K562 (cell line): ENCODE results near the gene TTC9C. TPM values are rescaled to one million over a fixed set of nuclear protein-coding genes. Genes with fewer than 3 reads are reported as not detected.

Source experiments
- CREM ChIP-seq: IDR thresholded peaks from 2 replicates; pipeline ENCODE4 v1.6.1; 2014; ENCODE audit warnings: antibody characterized with exemption, low read depth
- E2F3 ChIP-seq: fragments of 250-450 bp; sonication (Bioruptor Pico); IDR thresholded peaks from 2 replicates; pipeline ENCODE4 v1.4.0; 2020; ENCODE audit warnings: mild to moderate bottlenecking
- HDAC3 ChIP-seq: fragments of 450-650 bp; IDR thresholded peaks from 2 replicates; pipeline ENCODE4 v1.6.1; 2018; ENCODE audit warnings: borderline replicate concordance, mild to moderate bottlenecking, moderate library complexity; ENCODE audit not compliant: partially characterized antibody
- HDGF ChIP-seq: fragments of 450-650 bp; IDR thresholded peaks from 2 replicates; pipeline ENCODE4 v1.6.1; 2016
- MTA1 ChIP-seq: fragments of 450-650 bp; IDR thresholded peaks from 2 replicates; pipeline ENCODE4 v1.6.1; 2017; ENCODE audit warnings: borderline replicate concordance
- NR1H2 ChIP-seq: sonication (generic); formaldehyde crosslinking; IDR thresholded peaks from 2 replicates; pipeline ENCODE4 v1.4.0; 2020; ENCODE audit warnings: mild to moderate bottlenecking, missing genetic modification reagents
- OTX1 ChIP-seq: fragments of 450-650 bp; formaldehyde crosslinking; IDR thresholded peaks from 2 replicates; pipeline ENCODE4 v1.4.0; 2022; ENCODE audit warnings: mild to moderate bottlenecking
- PHTF2 ChIP-seq: fragments of 250-450 bp; sonication (Bioruptor Pico); IDR thresholded peaks from 2 replicates; pipeline ENCODE4 v1.5.0; 2021; ENCODE audit warnings: mild to moderate bottlenecking
- TAF9B ChIP-seq: fragments of 450-650 bp; IDR thresholded peaks from 2 replicates; pipeline ENCODE4 v1.6.1; 2018; ENCODE audit warnings: mild to moderate bottlenecking; ENCODE audit not compliant: partially characterized antibody
- TBL1XR1 ChIP-seq, 2 experiments: IDR thresholded peaks; 2 replicates each; pipeline ENCODE4 v1.6.1; 2012; ENCODE audit warnings: improper control_type of control experiment in 2 of 2, low read length in 2 of 2, mild to moderate bottlenecking in 1 of 2
- ZFX ChIP-seq: sonication (generic); formaldehyde crosslinking; IDR thresholded peaks from 2 replicates; pipeline ENCODE4 v1.8.0; 2022; ENCODE audit warnings: mild to moderate bottlenecking, missing genetic modification reagents, moderate library complexity
- ZNF175 ChIP-seq: fragments of 200-800 bp; sonication (Bioruptor generic); IDR thresholded peaks from 2 replicates; pipeline ENCODE4 v1.6.1; 2016; ENCODE audit warnings: low read depth, mild to moderate bottlenecking, missing genetic modification characterization, missing compliant biosample characterization
- ZNF197 ChIP-seq: fragments of 200-800 bp; sonication (Bioruptor generic); IDR thresholded peaks from 2 replicates; pipeline ENCODE4 v1.6.1; 2016; ENCODE audit warnings: low read depth, missing genetic modification characterization, missing compliant biosample characterization
- ZNF263 ChIP-seq: sonication (generic); formaldehyde crosslinking; IDR thresholded peaks from 2 replicates; pipeline ENCODE4 v1.8.0; 2022; ENCODE audit warnings: mild to moderate bottlenecking, missing genetic modification reagents, borderline replicate concordance
- ZNF282 ChIP-seq: sonication (generic); formaldehyde crosslinking; IDR thresholded peaks from 2 replicates; pipeline ENCODE4 v1.8.1; 2023; ENCODE audit warnings: missing genetic modification reagents
- ZNF707 ChIP-seq: fragments of 250-450 bp; sonication (Bioruptor Pico); conservative IDR thresholded peaks from 2 replicates; pipeline ENCODE4 v1.8.0; 2022; ENCODE audit warnings: inconsistent platforms, mild to moderate bottlenecking, moderate library complexity
- ZNF717 ChIP-seq: fragments of 250-450 bp; sonication (Bioruptor Pico); IDR thresholded peaks from 2 replicates; pipeline ENCODE4 v1.5.0; 2021
- polyA plus RNA-seq, 8 experiments: library from polyadenylated mRNA; depleted of rRNA in 4 of 8; stranded (reverse) in 5 of 8; unstranded in 3 of 8; fragments of >200 nt; fragmentation: Nextera tagmentation in 2 of 8; fragmentation: Illumina TruSeq in 1 of 8; extraction: Ambion mirVana in 2 of 8; extraction: Trizol in 1 of 8; gene quantifications; 2 replicates each; pipeline versions ENCODE4 v1.2.1 to v1.2.3, GENCODE V29; 2011 to 2014; ENCODE audit warnings: inconsistent platforms in 1 of 8, missing spikeins in 1 of 8
- total RNA-seq, 7 experiments: library from RNA; depleted of rRNA in 6 of 7; stranded (reverse); fragments of >200 nt in 6 of 7; fragmentation: Illumina TruSeq in 2 of 7; extraction: Trizol in 2 of 7; gene quantifications; 2 replicates each; pipeline versions ENCODE4 v1.2.1 to v1.2.3, GENCODE V29; 2011 to 2021; ENCODE audit warnings: low replicate concordance in 1 of 7
- TF ChIP-seq, protein P1 (sequence below), 2 experiments: IDR thresholded peaks; 2 replicates each; pipeline ENCODE4 v1.6.1; 2012; ENCODE audit warnings: improper control_type of control experiment in 2 of 2, low read depth in 2 of 2, low read length in 2 of 2, borderline replicate concordance in 1 of 2
- TF ChIP-seq, protein P2 (sequence below), 2 experiments: fragments of 450-650 bp in 1 of 2; sonication (generic) in 1 of 2; formaldehyde crosslinking in 1 of 2; IDR thresholded peaks in 1 of 2; conservative IDR thresholded peaks in 1 of 2; 2 replicates each; pipeline versions ENCODE4 v1.6.1 to v1.8.1; 2016 to 2023; ENCODE audit warnings: mild to moderate bottlenecking in 2 of 2, moderate library complexity in 2 of 2, inconsistent platforms in 1 of 2, missing genetic modification reagents in 1 of 2
- TF ChIP-seq, protein P3 (sequence below): fragments of 450-650 bp; formaldehyde crosslinking; conservative IDR thresholded peaks from 2 replicates; pipeline ENCODE4 v1.4.0; 2022; ENCODE audit warnings: mild to moderate bottlenecking, missing genetic modification characterization
- TF ChIP-seq, protein P4 (sequence below): IDR thresholded peaks from 2 replicates; pipeline ENCODE4 v1.6.1; 2012; ENCODE audit warnings: low read depth, low read length, improper control_type of control experiment, borderline replicate concordance

The TTC9C gene
- total and polyA plus RNA-seq, 9 of the 15 experiments (the other 6 are each of a cell fraction or from before 2014, with no cell fraction given): 32.8 to 59.0 (median 37.1) TPM

DNA sequence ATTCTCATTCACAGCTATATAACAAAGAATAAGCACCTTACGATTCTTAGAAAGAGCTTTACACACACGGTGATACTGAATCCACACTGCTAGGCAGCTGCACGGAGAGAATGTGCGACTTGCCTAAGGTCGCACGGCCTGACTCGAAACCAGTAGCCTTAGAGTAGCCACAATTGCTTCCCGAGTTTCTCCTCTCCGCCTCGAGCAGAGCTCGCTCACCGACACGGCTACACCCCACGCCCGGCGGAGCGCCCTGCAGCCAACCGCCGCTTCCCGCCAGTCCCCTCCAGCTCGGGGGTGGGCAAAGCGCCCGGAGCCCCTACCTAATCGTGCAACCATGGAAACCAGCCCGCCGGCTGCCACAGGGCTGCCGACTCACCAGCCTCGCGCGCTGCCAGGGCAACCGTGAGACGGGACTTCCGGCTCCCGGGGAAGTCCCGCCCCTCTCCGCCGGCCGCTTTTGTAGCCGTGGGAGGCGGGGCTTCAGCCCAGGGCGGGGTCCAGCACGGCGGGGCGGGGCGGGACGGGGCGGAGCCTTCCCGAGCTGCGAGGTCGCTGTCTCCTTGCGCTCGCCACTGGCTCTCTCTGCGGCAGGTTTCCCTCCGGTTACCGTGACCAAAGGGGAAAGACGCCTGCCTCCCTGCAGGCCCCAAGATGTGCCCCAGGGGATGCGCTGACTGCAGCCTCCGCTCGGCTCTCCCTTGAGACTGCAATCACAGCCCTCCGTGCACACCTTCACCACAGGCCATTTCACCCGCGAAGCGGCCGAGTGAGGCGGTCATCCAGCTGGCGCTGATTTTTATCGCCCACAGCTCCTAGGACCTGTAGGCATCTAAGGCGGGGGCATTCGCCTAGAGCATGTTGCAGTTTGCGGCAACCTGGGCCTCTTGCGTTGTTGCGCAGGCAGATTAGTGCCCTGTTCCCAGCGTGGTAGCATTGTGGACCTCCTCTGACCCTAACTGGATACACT, 22.1 kb upstream of the TTC9C start (continued):
- TF ChIP-seq, protein P1, sequence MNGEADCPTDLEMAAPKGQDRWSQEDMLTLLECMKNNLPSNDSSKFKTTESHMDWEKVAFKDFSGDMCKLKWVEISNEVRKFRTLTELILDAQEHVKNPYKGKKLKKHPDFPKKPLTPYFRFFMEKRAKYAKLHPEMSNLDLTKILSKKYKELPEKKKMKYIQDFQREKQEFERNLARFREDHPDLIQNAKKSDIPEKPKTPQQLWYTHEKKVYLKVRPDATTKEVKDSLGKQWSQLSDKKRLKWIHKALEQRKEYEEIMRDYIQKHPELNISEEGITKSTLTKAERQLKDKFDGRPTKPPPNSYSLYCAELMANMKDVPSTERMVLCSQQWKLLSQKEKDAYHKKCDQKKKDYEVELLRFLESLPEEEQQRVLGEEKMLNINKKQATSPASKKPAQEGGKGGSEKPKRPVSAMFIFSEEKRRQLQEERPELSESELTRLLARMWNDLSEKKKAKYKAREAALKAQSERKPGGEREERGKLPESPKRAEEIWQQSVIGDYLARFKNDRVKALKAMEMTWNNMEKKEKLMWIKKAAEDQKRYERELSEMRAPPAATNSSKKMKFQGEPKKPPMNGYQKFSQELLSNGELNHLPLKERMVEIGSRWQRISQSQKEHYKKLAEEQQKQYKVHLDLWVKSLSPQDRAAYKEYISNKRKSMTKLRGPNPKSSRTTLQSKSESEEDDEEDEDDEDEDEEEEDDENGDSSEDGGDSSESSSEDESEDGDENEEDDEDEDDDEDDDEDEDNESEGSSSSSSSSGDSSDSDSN (IDR thresholded peaks at IDR 0.05; ENCODE audit: borderline replicate concordance in 1 of 2, low read depth in 2 of 2, low read length in 2 of 2): no peak
- TF ChIP-seq NR1H2 (CRISPR knock-in tag) (peak; percentile 0; the same call in 1 of the 2 replicates), ZNF282 (CRISPR knock-in tag) (no peak), PHTF2 (CRISPR knock-in tag) (no peak), ZNF175 (CRISPR knock-in tag) (no peak), ZNF197 (CRISPR knock-in tag) (no peak), ZNF263 (CRISPR knock-in tag) (peak; percentile 60; the same call in 1 of the 2 replicates), HDAC3 (no peak), HDGF (no peak), ZNF717 (peak; percentile 83; the same call in 1 of the 2 replicates), ZFX (peak; percentile 64), CREM (peak; percentile 7; the same call in 1 of the 2 replicates), OTX1 (CRISPR knock-in tag) (no peak), TAF9B (no peak), MTA1 (no peak), TBL1XR1 (IDR thresholded peaks at IDR 0.05; ENCODE audit: low read length in 2 of 2) (no peak), ZNF707 (CRISPR knock-in tag) (no peak), E2F3 (CRISPR knock-in tag) (0 out of 2 replicates have a peak, but pooled peaks have one; percentile 37)
- TF ChIP-seq, protein P2, sequence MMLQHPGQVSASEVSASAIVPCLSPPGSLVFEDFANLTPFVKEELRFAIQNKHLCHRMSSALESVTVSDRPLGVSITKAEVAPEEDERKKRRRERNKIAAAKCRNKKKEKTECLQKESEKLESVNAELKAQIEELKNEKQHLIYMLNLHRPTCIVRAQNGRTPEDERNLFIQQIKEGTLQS (IDR thresholded peaks at IDR 0.05): no peak
- TF ChIP-seq, protein P2 (CRISPR knock-in tag; conservative IDR thresholded peaks at IDR 0.05): no peak
- TF ChIP-seq, protein P3, sequence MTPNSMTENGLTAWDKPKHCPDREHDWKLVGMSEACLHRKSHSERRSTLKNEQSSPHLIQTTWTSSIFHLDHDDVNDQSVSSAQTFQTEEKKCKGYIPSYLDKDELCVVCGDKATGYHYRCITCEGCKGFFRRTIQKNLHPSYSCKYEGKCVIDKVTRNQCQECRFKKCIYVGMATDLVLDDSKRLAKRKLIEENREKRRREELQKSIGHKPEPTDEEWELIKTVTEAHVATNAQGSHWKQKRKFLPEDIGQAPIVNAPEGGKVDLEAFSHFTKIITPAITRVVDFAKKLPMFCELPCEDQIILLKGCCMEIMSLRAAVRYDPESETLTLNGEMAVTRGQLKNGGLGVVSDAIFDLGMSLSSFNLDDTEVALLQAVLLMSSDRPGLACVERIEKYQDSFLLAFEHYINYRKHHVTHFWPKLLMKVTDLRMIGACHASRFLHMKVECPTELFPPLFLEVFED (CRISPR knock-in tag): no peak
- TF ChIP-seq, protein P4, sequence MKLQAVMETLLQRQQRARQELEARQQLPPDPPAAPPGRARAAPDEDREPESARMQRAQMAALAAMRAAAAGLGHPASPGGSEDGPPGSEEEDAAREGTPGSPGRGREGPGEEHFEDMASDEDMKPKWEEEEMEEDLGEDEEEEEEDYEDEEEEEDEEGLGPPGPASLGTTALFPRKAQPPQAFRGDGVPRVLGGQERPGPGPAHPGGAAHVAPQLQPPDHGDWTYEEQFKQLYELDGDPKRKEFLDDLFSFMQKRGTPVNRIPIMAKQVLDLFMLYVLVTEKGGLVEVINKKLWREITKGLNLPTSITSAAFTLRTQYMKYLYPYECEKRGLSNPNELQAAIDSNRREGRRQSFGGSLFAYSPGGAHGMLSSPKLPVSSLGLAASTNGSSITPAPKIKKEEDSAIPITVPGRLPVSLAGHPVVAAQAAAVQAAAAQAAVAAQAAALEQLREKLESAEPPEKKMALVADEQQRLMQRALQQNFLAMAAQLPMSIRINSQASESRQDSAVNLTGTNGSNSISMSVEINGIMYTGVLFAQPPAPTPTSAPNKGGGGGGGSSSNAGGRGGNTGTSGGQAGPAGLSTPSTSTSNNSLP: no peak
